A549 (cell line): Measurements from ENCODE around the gene AKR7A2. TPM values are rescaled to one million over a fixed set of nuclear protein-coding genes. Genes with fewer than 3 reads are reported as not detected.

Source experiments
- ATAC-seq, 2 experiments: fragments of 200-7000 bp in 1 of 2; fragments of >200 bp in 1 of 2; cut with Nextera tagmentation in 1 of 2; cut with Tn5 transposase in 1 of 2; 3 replicates each; pipeline versions ENCODE4 v1.8.0 to v1.9.1; 2018 to 2020; ENCODE audit warnings: mild to moderate bottlenecking in 1 of 2, moderate library complexity in 1 of 2
- CTCF ChIA-PET: fragments of 300-600 bp; sonication (Branson Sonifier 250); formaldehyde crosslinking; extraction: SDS; loops from one replicate; lab custom pipeline; 2021; ENCODE audit warnings: antibody characterized with exemption, inconsistent platforms; lab: Yijun Ruan, JAX
- POLR2A ChIA-PET: fragments of 350-600 bp; formaldehyde crosslinking; extraction: SDS; loops from one replicate; lab custom pipeline; 2021; ENCODE audit warnings: antibody characterized with exemption, inconsistent platforms; lab: Yijun Ruan, JAX
- DNase-seq, 2 experiments: peaks; one replicate each; pipeline versions ENCODE4 v3.0.0 to v3.0.0-alpha.2; 2011 to 2016; ENCODE audit warnings: low read depth in 1 of 2, low spot score in 1 of 2
- FAIRE-seq: peaks from 2 replicates; lab custom pipeline; 2011; peaks lifted over from hg19 to GRCh38; lab: Jason Lieb, UNC
- H3K27ac ChIP-seq, 2 experiments: fragments of >200 bp; sonication (Bioruptor Twin); formaldehyde crosslinking; 3 replicates each; pipeline ENCODE4 v1.5.1; 2016 to 2017
- H3K4me1 ChIP-seq: fragments of >200 bp; sonication (Bioruptor Twin); formaldehyde crosslinking; 3 replicates; pipeline ENCODE4 v1.6.1; 2016
- H3K4me2 ChIP-seq: fragments of >200 bp; sonication (Bioruptor Twin); formaldehyde crosslinking; 3 replicates; pipeline ENCODE4 v1.6.1; 2016
- H3K4me3 ChIP-seq: fragments of >200 bp; sonication (Bioruptor Twin); formaldehyde crosslinking; 3 replicates; pipeline ENCODE4 v1.5.1; 2016
- H3K9me3 ChIP-seq: fragments of >200 bp; sonication (Bioruptor Twin); formaldehyde crosslinking; 3 replicates; pipeline ENCODE4 v1.6.1; 2016
- ATOH8 ChIP-seq: fragments of 250-450 bp; sonication (Bioruptor Pico); IDR thresholded peaks from 2 replicates; pipeline ENCODE4 v1.5.0; 2020; ENCODE audit warnings: low read depth, mild to moderate bottlenecking, moderate library complexity
- CHD4 ChIP-seq: fragments of 200-600 bp; sonication (generic); IDR thresholded peaks from 2 replicates; pipeline ENCODE4 v1.6.1; 2016; ENCODE audit warnings: antibody characterized with exemption, mild to moderate bottlenecking, borderline replicate concordance
- E2F6 ChIP-seq: IDR thresholded peaks from 2 replicates; pipeline ENCODE4 v1.6.1; 2012; ENCODE audit warnings: low read depth, borderline replicate concordance
- FOXS1 ChIP-seq: fragments of 250-450 bp; sonication (Bioruptor Pico); IDR thresholded peaks from 2 replicates; pipeline ENCODE4 v1.5.0; 2020; ENCODE audit warnings: mild to moderate bottlenecking, moderate library complexity
- HDAC2 ChIP-seq: fragments of 200-600 bp; sonication (generic); IDR thresholded peaks from 2 replicates; pipeline ENCODE4 v1.6.1; 2016
- HES2 ChIP-seq: fragments of >200 bp; sonication (Bioruptor Twin); formaldehyde crosslinking; IDR thresholded peaks from 2 replicates; pipeline ENCODE4 v1.6.1; 2016
- HOXA7 ChIP-seq: fragments of 250-450 bp; sonication (Bioruptor Pico); IDR thresholded peaks from 2 replicates; pipeline ENCODE4 v1.5.0; 2020; ENCODE audit warnings: mild to moderate bottlenecking, moderate library complexity
- JUN ChIP-seq, 2 experiments: fragments of >200 bp; sonication (Bioruptor Twin); formaldehyde crosslinking; IDR thresholded peaks; 2 replicates in 1 of 2; 3 replicates in 1 of 2; pipeline ENCODE4 v1.6.1; 2016 to 2017
- JUNB ChIP-seq: fragments of >200 bp; sonication (Bioruptor Twin); formaldehyde crosslinking; IDR thresholded peaks from 2 replicates; pipeline ENCODE4 v1.6.1; 2016
- KDM1A ChIP-seq: fragments of 200-600 bp; sonication (generic); IDR thresholded peaks from 2 replicates; pipeline ENCODE4 v1.6.1; 2016; ENCODE audit warnings: low read depth, mild to moderate bottlenecking
- KDM5A ChIP-seq: fragments of 200-600 bp; sonication (generic); IDR thresholded peaks from 2 replicates; pipeline ENCODE4 v1.6.1; 2016; ENCODE audit warnings: antibody characterized with exemption, mild to moderate bottlenecking
- MAFK ChIP-seq: fragments of 450-650 bp; IDR thresholded peaks from 2 replicates; pipeline ENCODE4 v1.6.1; 2014; ENCODE audit not compliant: partially characterized antibody
- PBX3 ChIP-seq: IDR thresholded peaks from 2 replicates; pipeline ENCODE4 v1.6.1; 2012
- PHF8 ChIP-seq: fragments of 200-600 bp; sonication (generic); IDR thresholded peaks from 2 replicates; pipeline ENCODE4 v1.6.1; 2016; ENCODE audit warnings: low read depth, mild to moderate bottlenecking, antibody characterized with exemption, moderate library complexity, borderline replicate concordance
- POLR2A ChIP-seq: IDR thresholded peaks from 2 replicates; pipeline ENCODE4 v1.6.1; 2012; ENCODE audit warnings: mild to moderate bottlenecking, low read length
- REST ChIP-seq: fragments of 200-600 bp; sonication (generic); IDR thresholded peaks from 2 replicates; pipeline ENCODE4 v1.6.1; 2016; ENCODE audit warnings: antibody characterized with exemption, mild to moderate bottlenecking, moderate library complexity
- RFX5 ChIP-seq: fragments of 450-650 bp; IDR thresholded peaks from 2 replicates; pipeline ENCODE4 v1.7.1; 2014; ENCODE audit warnings: antibody characterized with exemption, mild to moderate bottlenecking, moderate library complexity
- TFCP2L1 ChIP-seq: fragments of 250-450 bp; sonication (Bioruptor Pico); IDR thresholded peaks from 2 replicates; pipeline ENCODE4 v1.5.0; 2021; ENCODE audit warnings: mild to moderate bottlenecking
- ZC3H11A ChIP-seq: fragments of 450-650 bp; IDR thresholded peaks from 2 replicates; pipeline ENCODE4 v1.6.1; 2014; ENCODE audit warnings: antibody characterized with exemption, mild to moderate bottlenecking
- WGBS: methylation state at CpG from one replicate; pipeline ENCODE4 v1.1.6; 2017; ENCODE audit errors: missing lambda C conversion rate; 5-methylcytosine and 5-hydroxymethylcytosine counted together
- polyA plus RNA-seq, 4 experiments: library from polyadenylated mRNA; depleted of rRNA in 3 of 4; stranded (reverse); fragments of >200 nt; fragmentation: RNase III in 1 of 4; extraction: RNeasy Plus Mini Kit Qiagen cat#74134 plus additional on column Dnase treatment in 1 of 4; gene quantifications; 2 replicates in 3 of 4; 3 replicates in 1 of 4; pipeline ENCODE4 v1.2.3, GENCODE V29; 2011 to 2017
- TF ChIP-seq, protein P1 (sequence below): fragments of 250-450 bp; sonication (Bioruptor Pico); IDR thresholded peaks from 2 replicates; pipeline ENCODE4 v1.5.0; 2021; ENCODE audit warnings: mild to moderate bottlenecking, moderate library complexity, borderline replicate concordance

AKR7A2 gene
- polyA plus RNA-seq, 2 of the 4 experiments (the other 2 are of a cell fraction), result 22.2 to 31.4 TPM

DNA sequence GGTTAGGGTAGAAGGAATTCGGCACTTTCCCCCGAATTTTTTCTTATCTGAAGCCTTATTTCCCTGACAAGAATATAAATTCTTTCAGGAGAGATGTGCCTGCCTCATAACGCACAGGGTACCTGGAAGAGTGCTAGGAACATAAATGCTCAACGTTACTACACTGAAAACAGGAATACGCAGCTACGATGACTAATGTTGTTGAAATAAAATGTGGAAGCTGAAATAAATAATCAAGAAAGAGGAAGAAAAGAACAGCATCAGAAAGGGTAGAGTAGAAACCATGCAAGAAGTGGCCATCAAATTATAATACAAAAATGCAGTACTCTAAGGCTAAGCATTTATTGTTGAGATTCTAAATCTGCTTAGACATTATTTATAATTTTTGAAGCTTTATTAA is 34.1 kb upstream of the AKR7A2 start (continued):
- no peak for TF ChIP-seq REST
- TF ChIP-seq E2F6, result no peak
- no peak for TF ChIP-seq HDAC2
- TF ChIP-seq JUN (IDR thresholded peaks at IDR 0.05), result no peak
- TF ChIP-seq MAFK, result no peak
- no peak for TF ChIP-seq ZC3H11A
- TF ChIP-seq HES2, result no peak
- TF ChIP-seq KDM5A, result no peak
- no peak for TF ChIP-seq CHD4
- no peak for TF ChIP-seq HOXA7 (CRISPR knock-in tag)
- TF ChIP-seq, protein P1, sequence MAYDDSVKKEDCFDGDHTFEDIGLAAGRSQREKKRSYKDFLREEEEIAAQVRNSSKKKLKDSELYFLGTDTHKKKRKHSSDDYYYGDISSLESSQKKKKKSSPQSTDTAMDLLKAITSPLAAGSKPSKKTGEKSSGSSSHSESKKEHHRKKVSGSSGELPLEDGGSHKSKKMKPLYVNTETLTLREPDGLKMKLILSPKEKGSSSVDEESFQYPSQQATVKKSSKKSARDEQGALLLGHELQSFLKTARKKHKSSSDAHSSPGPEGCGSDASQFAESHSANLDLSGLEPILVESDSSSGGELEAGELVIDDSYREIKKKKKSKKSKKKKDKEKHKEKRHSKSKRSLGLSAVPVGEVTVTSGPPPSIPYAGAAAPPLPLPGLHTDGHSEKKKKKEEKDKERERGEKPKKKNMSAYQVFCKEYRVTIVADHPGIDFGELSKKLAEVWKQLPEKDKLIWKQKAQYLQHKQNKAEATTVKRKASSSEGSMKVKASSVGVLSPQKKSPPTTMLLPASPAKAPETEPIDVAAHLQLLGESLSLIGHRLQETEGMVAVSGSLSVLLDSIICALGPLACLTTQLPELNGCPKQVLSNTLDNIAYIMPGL (CRISPR knock-in tag), result no peak
- TF ChIP-seq, all 56 proteins: peak for 0

GRCh38 chr1:19345391-19345790 is 33.4 kb upstream of the AKR7A2 start:
- Histone ChIP-seq H3K27ac (no peak overlapping the region), H3K4me2 (no peak overlapping the region), H3K4me1 (no peaks in the 10 kb centered on the region), H3K4me3 (no peak overlapping the region), H3K9me3 (no peaks in the 10 kb centered on the region)
- ChIA-PET CTCF (interaction anchor here (1.3 to 3.4 kb wide), 12 partner anchors 10 to 314 kb away, joined by 3 to 30 read pairs (median 6); no protein-coding TSS in a partner anchor), POLR2A (interaction anchor here (0.5 kb wide), 1 partner anchor 246 kb away, joined by 4 read pairs; no protein-coding TSS in a partner anchor)
- 94% methylated on average over 3 of the region's 8 CpGs for WGBS
- TF ChIP-seq KDM5A (no peak), FOXS1 (CRISPR knock-in tag) (no peak), PBX3 (no peak), HDAC2 (no peak), RFX5 (no peak), POLR2A (no peak), ZC3H11A (no peak), JUNB (no peak), PHF8 (no peak), MAFK (no peak), ATOH8 (no peak), TFCP2L1 (CRISPR knock-in tag) (no peak), KDM1A (no peak)
- TF ChIP-seq, protein P1 (CRISPR knock-in tag), result no peak
- no peak for DNase-seq
- no peak for FAIRE-seq
- no peak for ATAC-seq
